ENCODE results near the gene TNFRSF19.

DNA sequence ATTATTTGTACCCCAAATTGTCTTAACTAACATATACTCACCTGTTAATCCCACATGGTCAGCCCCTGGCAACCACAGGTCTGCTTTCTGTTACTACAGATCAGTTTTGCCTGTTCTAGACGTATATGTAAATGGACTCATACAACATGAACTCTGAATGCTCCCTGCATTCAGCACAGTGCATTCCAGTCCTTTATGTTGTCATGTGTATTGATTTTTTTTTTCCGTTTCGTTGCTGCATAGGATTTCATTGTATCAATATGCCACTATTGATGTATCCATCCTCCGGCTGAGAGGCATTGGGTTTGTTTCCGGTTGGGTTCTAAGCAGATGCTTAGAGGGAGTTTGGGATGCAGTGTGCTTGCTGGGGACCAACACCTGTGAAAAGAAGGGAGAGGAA lies 36.1 kb upstream of the TNFRSF19 start:
- TF ChIP-seq, protein P1, sequence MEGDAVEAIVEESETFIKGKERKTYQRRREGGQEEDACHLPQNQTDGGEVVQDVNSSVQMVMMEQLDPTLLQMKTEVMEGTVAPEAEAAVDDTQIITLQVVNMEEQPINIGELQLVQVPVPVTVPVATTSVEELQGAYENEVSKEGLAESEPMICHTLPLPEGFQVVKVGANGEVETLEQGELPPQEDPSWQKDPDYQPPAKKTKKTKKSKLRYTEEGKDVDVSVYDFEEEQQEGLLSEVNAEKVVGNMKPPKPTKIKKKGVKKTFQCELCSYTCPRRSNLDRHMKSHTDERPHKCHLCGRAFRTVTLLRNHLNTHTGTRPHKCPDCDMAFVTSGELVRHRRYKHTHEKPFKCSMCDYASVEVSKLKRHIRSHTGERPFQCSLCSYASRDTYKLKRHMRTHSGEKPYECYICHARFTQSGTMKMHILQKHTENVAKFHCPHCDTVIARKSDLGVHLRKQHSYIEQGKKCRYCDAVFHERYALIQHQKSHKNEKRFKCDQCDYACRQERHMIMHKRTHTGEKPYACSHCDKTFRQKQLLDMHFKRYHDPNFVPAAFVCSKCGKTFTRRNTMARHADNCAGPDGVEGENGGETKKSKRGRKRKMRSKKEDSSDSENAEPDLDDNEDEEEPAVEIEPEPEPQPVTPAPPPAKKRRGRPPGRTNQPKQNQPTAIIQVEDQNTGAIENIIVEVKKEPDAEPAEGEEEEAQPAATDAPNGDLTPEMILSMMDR (IDR thresholded peaks at IDR 0.05): no peak
- TF ChIP-seq POLR2A (IDR thresholded peaks at IDR 0.05): no peak
